Endothelial cell of umbilical vein (primary cell): ENCODE measurements around the gene FLNB. TPM values are rescaled to one million over a fixed set of nuclear protein-coding genes. Genes with fewer than 3 reads are reported as not detected.

Source experiments
- BruUV-seq: library from RNA; stranded (reverse); fragments of 400-500 nt; replicated peaks from 2 replicates; lab custom pipeline; 2021; lab: Mats Ljungman, UMichigan
- CTCF ChIA-PET: fragments of 300-600, 350-600 bp; sonication (Branson Sonifier 250); formaldehyde crosslinking; loops from one replicate; lab custom pipeline; 2021; ENCODE audit warnings: antibody characterized with exemption, inconsistent platforms; lab: Charles Lee
- POLR2A ChIA-PET: fragments of 300-600, 350-600 bp; sonication (Branson Sonifier 250); formaldehyde crosslinking; loops from one replicate; lab custom pipeline; 2021; ENCODE audit warnings: antibody characterized with exemption, inconsistent platforms; lab: Charles Lee
- DNase-seq: peaks from one replicate; pipeline ENCODE4 v3.0.0-alpha.2; 2011; ENCODE audit warnings: low read depth, low spot score
- FAIRE-seq: peaks from 2 replicates; lab custom pipeline; 2011; peaks lifted over from hg19 to GRCh38; lab: Jason Lieb, UNC
- H2AFZ ChIP-seq: 2 replicates; pipeline ENCODE4 v1.6.0; 2012; ENCODE audit warnings: low read depth, low read length, control low read depth, inconsistent platforms
- H3K27ac ChIP-seq: 2 replicates; pipeline ENCODE4 v1.5.1; 2011; ENCODE audit warnings: low read depth, mild to moderate bottlenecking, control low read depth, low read length, moderate library complexity; ENCODE audit not compliant: insufficient read depth
- H3K27me3 ChIP-seq, 2 experiments: 2 replicates each; pipeline versions ENCODE4 v1.6.0 to v1.6.1; 2011; ENCODE audit warnings: low read length in 2 of 2, mixed read lengths in 1 of 2; ENCODE audit not compliant: control insufficient read depth in 2 of 2, insufficient read depth in 2 of 2
- H3K36me3 ChIP-seq, 2 experiments: 2 replicates in 1 of 2; 3 replicates in 1 of 2; pipeline ENCODE4 v1.5.1; 2011; ENCODE audit warnings: low read length in 2 of 2, mild to moderate bottlenecking in 1 of 2, moderate library complexity in 1 of 2; ENCODE audit not compliant: control insufficient read depth in 2 of 2, insufficient read depth in 2 of 2; ENCODE audit errors: extremely low read depth in 1 of 2
- H3K4me1 ChIP-seq: 3 replicates; pipeline ENCODE4 v1.5.1; 2011; ENCODE audit warnings: mild to moderate bottlenecking, low read length; ENCODE audit not compliant: control insufficient read depth, insufficient read depth; ENCODE audit errors: extremely low read depth
- H3K4me2 ChIP-seq: 2 replicates; pipeline ENCODE4 v1.6.1; 2011; ENCODE audit warnings: low read length, control low read depth, mixed read lengths; ENCODE audit not compliant: insufficient read depth
- H3K4me3 ChIP-seq, 3 experiments: fragments of 200-600 bp in 1 of 3; sonication (generic), shearing (Covaris generic) in 1 of 3; replicated peaks in 1 of 3; 2 replicates each; pipeline ENCODE4 v1.5.1; 2011 to 2016; ENCODE audit warnings: control low read depth in 3 of 3, low read length in 3 of 3, mild to moderate bottlenecking in 2 of 3, inconsistent platforms in 1 of 3, low read depth in 1 of 3, moderate library complexity in 1 of 3; ENCODE audit not compliant: insufficient read depth in 1 of 3
- H3K79me2 ChIP-seq: 2 replicates; pipeline ENCODE4 v1.6.0; 2012; ENCODE audit warnings: low read length, inconsistent platforms; ENCODE audit not compliant: control insufficient read depth, insufficient read depth
- H3K9ac ChIP-seq: replicated peaks from 2 replicates; pipeline ENCODE3; 2011; ENCODE audit warnings: low read length, control low read depth; ENCODE audit not compliant: insufficient read depth; ENCODE audit errors: extremely low read depth
- H3K9me1 ChIP-seq: replicated peaks from 3 replicates; pipeline ENCODE4 v1.6.0; 2011; ENCODE audit warnings: mild to moderate bottlenecking, low read length; ENCODE audit not compliant: control insufficient read depth, insufficient read depth; ENCODE audit errors: extremely low read depth
- H3K9me3 ChIP-seq: replicated peaks from 2 replicates; pipeline ENCODE4 v1.5.1; 2012; ENCODE audit warnings: low read length, inconsistent platforms; ENCODE audit not compliant: control insufficient read depth, insufficient read depth
- H4K20me1 ChIP-seq: replicated peaks from 2 replicates; pipeline ENCODE3; 2011; ENCODE audit warnings: mild to moderate bottlenecking, low read length; ENCODE audit not compliant: control insufficient read depth, insufficient read depth; ENCODE audit errors: extremely low read depth
- CTCF ChIP-seq, 2 donors: IDR thresholded peaks; 1 replicate in 1 of 2; 2 replicates in 1 of 2; pipeline ENCODE4 v1.5.1; 2011; ENCODE audit warnings: low read length in 2 of 2, mild to moderate bottlenecking in 2 of 2, moderate library complexity in 2 of 2, control low read depth in 1 of 2, inconsistent platforms in 1 of 2, low read depth in 1 of 2; ENCODE audit not compliant: insufficient read depth in 1 of 2; ENCODE audit errors: extremely low read depth in 1 of 2
- EZH2 ChIP-seq: IDR thresholded peaks from 2 replicates; pipeline ENCODE4 v1.6.1; 2012; ENCODE audit warnings: borderline replicate concordance, low read depth, mild to moderate bottlenecking, moderate library complexity, low read length, inconsistent platforms; ENCODE audit not compliant: severe bottlenecking
- FOS ChIP-seq: IDR thresholded peaks from 2 replicates; pipeline ENCODE4 v1.6.1; 2011; ENCODE audit warnings: mild to moderate bottlenecking, low read length, moderate library complexity, borderline replicate concordance; ENCODE audit not compliant: insufficient read depth
- GATA2 ChIP-seq: IDR thresholded peaks from 2 replicates; pipeline ENCODE4 v1.7.0; 2011; ENCODE audit warnings: low read depth, mild to moderate bottlenecking, moderate library complexity, mixed read lengths, low read length; ENCODE audit not compliant: insufficient read length, insufficient read depth
- JUN ChIP-seq: IDR thresholded peaks from 2 replicates; pipeline ENCODE4 v1.6.1; 2011; ENCODE audit warnings: borderline replicate concordance, low read depth; ENCODE audit not compliant: insufficient read length, insufficient read depth
- MAX ChIP-seq: IDR thresholded peaks from 2 replicates; pipeline ENCODE4 v1.6.1; 2011; ENCODE audit not compliant: insufficient read depth, insufficient read length
- MYC ChIP-seq: IDR thresholded peaks from one replicate; pipeline ENCODE4 v1.6.1; 2011; ENCODE audit warnings: mild to moderate bottlenecking, low read depth, low read length
- POLR2A ChIP-seq: IDR thresholded peaks from 2 replicates; pipeline ENCODE4 v1.6.1; 2012; ENCODE audit warnings: low read depth, mild to moderate bottlenecking, control low read depth, low read length
- POLR2AphosphoS5 ChIP-seq: IDR thresholded peaks from 2 replicates; pipeline ENCODE4 v1.6.1; 2012; ENCODE audit warnings: low read depth, mild to moderate bottlenecking, control low read depth, low read length, moderate library complexity; ENCODE audit not compliant: insufficient read depth
- dilution Hi-C: fragments of 300-500 bp; cut with MboI; formaldehyde crosslinking; loops from one replicate; pipeline ENCODE4 v1.15.0; 2019; ENCODE audit warnings: low sequenced_read_pairs; ENCODE audit not compliant: extremely low pct_ligation_motif_present
- intact Hi-C: fragments of 100-400 bp; cut with micrococcal nuclease; formaldehyde crosslinking; loops from one replicate; pipeline ENCODE4 v1.10.0; 2022
- polyA plus RNA-seq, 4 experiments: library from polyadenylated mRNA; depleted of rRNA in 3 of 4; stranded (reverse) in 3 of 4; unstranded in 1 of 4; fragments of >200 nt; gene quantifications; 2 replicates each; pipeline versions ENCODE4 v1.2.1 to v1.2.3, GENCODE V29; 2011 to 2012; ENCODE audit warnings: missing spikeins in 1 of 4
- total RNA-seq: library from RNA; stranded (reverse); gene quantifications from 2 replicates; pipeline ENCODE4 v1.2.3, GENCODE V29; 2021

FLNB gene
- total and polyA plus RNA-seq, 2 donors (not counting 3 experiments of a cell fraction or from before 2014, with no cell fraction given) = 479 to 670 TPM

- Histone ChIP-seq H3K36me3 (peaks cover 20 to 24% of the 10 kb centered on the region in 2 experiments), H3K9me1 (no peaks in the 10 kb centered on the region), H3K27ac (peak overlapping the region; percentile 93), H3K4me3 (no peak overlapping the region), H4K20me1 (no peaks in the 10 kb centered on the region), H3K9me3 (no peaks in the 10 kb centered on the region), H3K4me2 (peak overlapping the region; percentile 64), H3K4me1 (peaks cover 62% of the 10 kb centered on the region), H2AFZ (no peak overlapping the region), H3K27me3 (no peaks in the 10 kb centered on the region), H3K79me2 (peaks cover 68% of the 10 kb centered on the region), H3K9ac (peak overlapping the region; percentile 65)
- peak; percentile 98 for DNase-seq
- intact Hi-C loops (loop anchor here (1.0 to 2.0 kb wide), 5 partner anchors 36 to 487 kb away; partner anchors contain the start of gene ARF4), dilution Hi-C loops (no loop called here)
- peak; percentile 81 for TF ChIP-seq POLR2A
- no peak for TF ChIP-seq MAX
- TF ChIP-seq JUN = peak; percentile 77
- TF ChIP-seq GATA2 = peak; percentile 91
- no peak for TF ChIP-seq EZH2
- peak; percentile 60 for TF ChIP-seq FOS
- no peak for TF ChIP-seq CTCF (IDR thresholded peaks at IDR 0.05; ENCODE audit: extremely low read depth in 1 of 2, insufficient read depth in 1 of 2, low read depth in 1 of 2, low read length in 2 of 2)
- no peak for TF ChIP-seq MYC
- peak; percentile 83 for TF ChIP-seq POLR2AphosphoS5
- POLR2A ChIA-PET = interaction anchor here (0.6 to 0.7 kb wide), 4 partner anchors 34 to 76 kb away, joined by 3 to 6 read pairs (median 4); partner anchors contain the start of gene FLNB
- CTCF ChIA-PET = no interaction called here
- no TSS peak for BruUV-seq
- FAIRE-seq = peak; percentile 84
Observed at GRCh38 chr3:58084166-58084565, 75.9 kb downstream of the FLNB start.
